Ovary (tissue), 9 donors: ENCODE measurements around the gene ANKRD33B. TPM values are rescaled to one million over a fixed set of nuclear protein-coding genes. Genes with fewer than 3 reads are reported as not detected.

Source experiments
- DNase-seq, 5 donors: peaks; one replicate each; pipeline ENCODE4 v3.0.0-alpha.2; 2019 to 2020
- H3K27ac ChIP-seq, 2 donors: fragments of 200-600 bp; one replicate each; pipeline versions ENCODE4 v1.5.1 to v1.8.0; 2019 to 2022
- H3K27me3 ChIP-seq: fragments of 200-600 bp; one replicate; pipeline ENCODE4 v1.8.0; 2022
- H3K36me3 ChIP-seq: fragments of 200-600 bp; sonication (generic); one replicate; pipeline ENCODE4 v1.5.1; 2019
- H3K4me1 ChIP-seq: one replicate; pipeline ENCODE4 v1.8.1; 2013; ENCODE audit warnings: mild to moderate bottlenecking, moderate library complexity; ENCODE audit not compliant: insufficient read depth
- H3K4me3 ChIP-seq: fragments of 200-600 bp; sonication (generic); one replicate; pipeline ENCODE4 v1.5.1; 2017
- H3K9me3 ChIP-seq, 2 donors: fragments of 200-600 bp in 1 of 2; sonication (generic) in 1 of 2; one replicate each; pipeline versions ENCODE4 v1.5.1 to v1.8.1; 2013 to 2019; ENCODE audit warnings: mild to moderate bottlenecking in 1 of 2, moderate library complexity in 1 of 2
- CTCF ChIP-seq, 3 donors: fragments of 450-650 bp in 2 of 3; fragments of 200-600 bp in 1 of 3; IDR thresholded peaks; one replicate each; pipeline versions ENCODE4 v1.5.1 to v1.8.0; 2016 to 2022; ENCODE audit warnings: antibody characterized with exemption in 3 of 3, mild to moderate bottlenecking in 1 of 3
- EP300 ChIP-seq: sonication (generic); formaldehyde crosslinking; IDR thresholded peaks from one replicate; pipeline ENCODE4 v1.6.1; 2017; ENCODE audit warnings: antibody characterized with exemption
- POLR2A ChIP-seq: fragments of 450-650 bp; IDR thresholded peaks from one replicate; pipeline ENCODE4 v1.6.1; 2017; ENCODE audit warnings: antibody characterized with exemption, mild to moderate bottlenecking, moderate library complexity
- WGBS, 3 donors: extraction: QIAGEN DNeasy Blood & Tissue Kit in 1 of 3; methylation state at CpG; one replicate each; pipeline versions ENCODE4 v1.1.5 to v1.1.7; 2013 to 2017; 5-methylcytosine and 5-hydroxymethylcytosine counted together
- intact Hi-C, 4 donors: fragments of 100-400 bp; cut with DNase I; formaldehyde crosslinking; loops; one replicate each; pipeline versions ENCODE4 v1.11.0 to v1.15.1; 2022 to 2023
- polyA plus RNA-seq, 2 donors: library from polyadenylated mRNA; stranded (reverse); fragments of 200-250 nt in 1 of 2; fragments of 350-450 nt in 1 of 2; fragmentation: Illumina TruSeq in 1 of 2; extraction: RNeasy Lipid Tissue Mini Kit (QIAGEN cat#74804) in 1 of 2; gene quantifications; one replicate each; pipeline ENCODE4 v1.2.3, GENCODE V29; 2013 to 2014
- total RNA-seq, 7 donors: library from RNA; depleted of rRNA in 2 of 7; stranded (reverse); fragments of >200 nt in 2 of 7; fragmentation: NEBNext Ultra II Directional in 3 of 7; extraction: Animal tissue kit (Norgen Biotek cat#: 25700) in 3 of 7; gene quantifications; one replicate each; pipeline versions ENCODE4 v1.1.0 to v1.2.4, GENCODE V29; 2016 to 2023
- donor health status: DM: no; HTN: no; CAD: no; lungs with moderate emphysema.
- donor health status: DM: no; HTN: no; CAD: no.
- donor health status: Bipolar disorder and iron deficiency.
- donor health status: DM: yes; HTN: yes; CAD: no.
- donor health status: DM: no; HTN: no; CAD: no.
- donor health status: DM: yes; HTN: yes; CAD: no.

Gene ANKRD33B
- total and polyA plus RNA-seq, 9 donors, result 0.65 to 13.3 (median 1.9) TPM

GRCh38 chr5:10686890-10687289 lies 123.0 kb downstream of the ANKRD33B start:
- Histone ChIP-seq H3K4me3 (no peak overlapping the region), H3K4me1 (no peaks in the 10 kb centered on the region), H3K9me3 (no peaks in the 10 kb centered on the region), H3K27me3 (no peaks in the 10 kb centered on the region), H3K36me3 (no peaks in the 10 kb centered on the region), H3K27ac (no peak overlapping the region)
- intact Hi-C loops, result no loop called here
- TF ChIP-seq CTCF (IDR thresholded peaks at IDR 0.05), result no peak
- no peak for TF ChIP-seq POLR2A
- TF ChIP-seq EP300, result no peak
- DNase-seq, result no peak
- WGBS, 3 donors, result 92 to 96% (median 95%) methylated on average over 2 of the region's 2 CpGs

- TF ChIP-seq EP300, result no peak
- TF ChIP-seq POLR2A, result no peak
- TF ChIP-seq CTCF (IDR thresholded peaks at IDR 0.05), result no peak
- H3K36me3 ChIP-seq, result no peaks in the 10 kb centered on the region
- H3K4me3 ChIP-seq, result no peak overlapping the region
- DNase-seq, result no peak
- 92 to 97% (median 94%) methylated on average over 12 to 13 of the region's 13 CpGs for WGBS, 3 donors
- H3K9me3 ChIP-seq, result no peaks in the 10 kb centered on the region
- H3K27me3 ChIP-seq, result no peaks in the 10 kb centered on the region
- H3K27ac ChIP-seq, result no peak overlapping the region
- intact Hi-C loops, result no loop called here
- no peaks in the 10 kb centered on the region for H3K4me1 ChIP-seq
Measured at GRCh38 chr5:10688651-10689171, 124.8 kb downstream of the ANKRD33B start.

- TF ChIP-seq POLR2A (no peak), CTCF (IDR thresholded peaks at IDR 0.05) (no peak), EP300 (no peak)
- Histone ChIP-seq H3K4me1 (no peaks in the 10 kb centered on the region), H3K27ac (no peak overlapping the region), H3K9me3 (no peaks in the 10 kb centered on the region), H3K36me3 (no peaks in the 10 kb centered on the region), H3K4me3 (no peak overlapping the region), H3K27me3 (no peaks in the 10 kb centered on the region)
- 85 to 90% (median 88%) methylated on average over 11 of the region's 11 CpGs for WGBS, 3 donors
- intact Hi-C loops, result loop anchor here in 1 of 4 donors (10.0 kb wide), 1 partner anchor 815 kb away; no protein-coding TSS in a partner anchor
- DNase-seq, result no peak
Measured at GRCh38 chr5:10689391-10690081, 125.7 kb downstream of the ANKRD33B start.

- TF ChIP-seq CTCF (IDR thresholded peaks at IDR 0.05) (no peak), POLR2A (no peak), EP300 (no peak)
- DNase-seq, result no peak
- no peak overlapping the region for H3K4me3 ChIP-seq
- WGBS, 3 donors, result 82 to 89% (median 83%) methylated on average over 14 of the region's 14 CpGs
- H3K36me3 ChIP-seq, result no peaks in the 10 kb centered on the region
- H3K9me3 ChIP-seq, result no peaks in the 10 kb centered on the region
- no peaks in the 10 kb centered on the region for H3K27me3 ChIP-seq
- H3K27ac ChIP-seq, result no peak overlapping the region
- H3K4me1 ChIP-seq, result no peaks in the 10 kb centered on the region
- intact Hi-C loops, result loop anchor here in 1 of 4 donors (10.0 kb wide), 1 partner anchor 814 kb away; no protein-coding TSS in a partner anchor
Measured at GRCh38 chr5:10690460-10691440, 126.9 kb downstream of the ANKRD33B start.
